GM23248 (cell line): ENCODE results near the gene B2M.
"Not testable (repeated sequence)": the region's sequence is repeated elsewhere in the genome, so short reads cannot be mapped to it uniquely, and the experiment has no call there.

Source experiments
- EZH2 ChIP-seq: fragments of 200-600 bp; sonication (generic); IDR thresholded peaks from 2 replicates; pipeline ENCODE4 v1.6.1; 2018; ENCODE audit warnings: antibody characterized with exemption, mild to moderate bottlenecking; ENCODE audit not compliant: insufficient read depth, poor library complexity, severe bottlenecking
- EZH2phosphoT487 ChIP-seq: fragments of 200-600 bp; sonication (generic); IDR thresholded peaks from 2 replicates; pipeline ENCODE4 v1.6.1; 2018; ENCODE audit warnings: antibody characterized with exemption, moderate library complexity, mild to moderate bottlenecking, low read depth; ENCODE audit not compliant: insufficient read depth

DNA sequence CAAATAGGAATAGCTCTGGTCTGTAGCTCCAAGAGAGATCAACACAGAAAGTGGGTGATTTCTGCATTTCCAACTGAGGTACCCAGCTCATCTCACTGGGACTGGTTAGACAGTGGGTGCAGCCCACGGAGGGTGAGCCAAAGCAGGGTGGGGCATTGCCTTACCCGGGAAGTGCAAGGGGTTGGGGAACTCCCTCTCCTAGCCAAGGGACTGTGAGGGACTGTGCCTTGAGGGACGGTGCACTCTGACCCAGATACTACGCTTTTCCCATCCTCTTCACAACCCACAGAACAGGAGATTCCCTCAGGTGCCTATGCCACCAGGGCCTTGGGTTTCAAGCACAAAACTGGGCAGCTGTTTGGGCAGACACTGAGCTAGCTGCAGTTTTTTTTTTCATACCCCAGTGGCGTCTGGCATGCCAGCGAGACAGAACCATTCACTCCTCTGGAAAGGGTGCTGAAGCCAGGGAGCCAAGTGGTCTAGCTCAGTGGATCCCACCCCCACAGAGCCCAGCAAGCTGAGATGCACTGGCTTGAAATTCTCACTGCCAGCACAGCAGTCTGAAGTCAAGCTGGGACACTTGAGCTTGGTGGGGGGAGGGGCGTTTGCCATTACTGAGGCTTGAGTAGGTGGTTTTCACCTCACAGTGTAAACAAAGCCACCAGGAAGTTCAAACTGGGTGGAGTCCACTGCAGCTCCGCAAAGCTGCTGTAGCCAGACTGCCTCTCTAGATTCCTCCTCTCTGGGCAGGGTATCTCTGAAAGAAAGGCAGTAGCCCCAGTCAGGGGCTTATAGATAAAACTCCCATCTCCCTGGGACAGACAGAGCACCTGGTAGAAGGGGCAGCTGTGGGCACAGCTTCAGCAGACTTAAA is 28.3 kb upstream of the B2M start:
- not testable (repeated sequence) for TF ChIP-seq EZH2phosphoT487, EZH2
